ENCODE data around the gene GNE.

GRCh38 chr9:36245906-36246305 is 12.3 kb downstream of the GNE start:
- TF ChIP-seq, protein P1, sequence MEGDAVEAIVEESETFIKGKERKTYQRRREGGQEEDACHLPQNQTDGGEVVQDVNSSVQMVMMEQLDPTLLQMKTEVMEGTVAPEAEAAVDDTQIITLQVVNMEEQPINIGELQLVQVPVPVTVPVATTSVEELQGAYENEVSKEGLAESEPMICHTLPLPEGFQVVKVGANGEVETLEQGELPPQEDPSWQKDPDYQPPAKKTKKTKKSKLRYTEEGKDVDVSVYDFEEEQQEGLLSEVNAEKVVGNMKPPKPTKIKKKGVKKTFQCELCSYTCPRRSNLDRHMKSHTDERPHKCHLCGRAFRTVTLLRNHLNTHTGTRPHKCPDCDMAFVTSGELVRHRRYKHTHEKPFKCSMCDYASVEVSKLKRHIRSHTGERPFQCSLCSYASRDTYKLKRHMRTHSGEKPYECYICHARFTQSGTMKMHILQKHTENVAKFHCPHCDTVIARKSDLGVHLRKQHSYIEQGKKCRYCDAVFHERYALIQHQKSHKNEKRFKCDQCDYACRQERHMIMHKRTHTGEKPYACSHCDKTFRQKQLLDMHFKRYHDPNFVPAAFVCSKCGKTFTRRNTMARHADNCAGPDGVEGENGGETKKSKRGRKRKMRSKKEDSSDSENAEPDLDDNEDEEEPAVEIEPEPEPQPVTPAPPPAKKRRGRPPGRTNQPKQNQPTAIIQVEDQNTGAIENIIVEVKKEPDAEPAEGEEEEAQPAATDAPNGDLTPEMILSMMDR (IDR thresholded peaks at IDR 0.05; ENCODE audit: low read depth, low read length, poor library complexity, severe bottlenecking), result no peak
- no peak for TF ChIP-seq EZH2phosphoT487 (IDR thresholded peaks at IDR 0.05; ENCODE audit: borderline replicate concordance, low read length)

Data from DOHH2 (cell line).